DOHH2 (cell line): Measurements from ENCODE around the gene SRGAP3.

ENCODE experiments used
- H3F3A ChIP-seq: fragments of 200-600 bp; sonication (generic), shearing (Covaris generic); 2 replicates; pipeline ENCODE4 v1.6.0; 2016; ENCODE audit warnings: antibody characterized with exemption, mild to moderate bottlenecking; ENCODE audit not compliant: control insufficient read depth, insufficient read depth
- H3K27ac ChIP-seq: fragments of 200-600 bp; sonication (generic); 2 replicates; pipeline ENCODE4 v1.5.1; 2014; ENCODE audit warnings: low read depth, mild to moderate bottlenecking, low read length, moderate library complexity
- H3K27me3 ChIP-seq: fragments of 200-600 bp; sonication (generic); 2 replicates; pipeline ENCODE4 v1.6.1; 2014; ENCODE audit warnings: mild to moderate bottlenecking, low read length, mixed read lengths; ENCODE audit not compliant: control insufficient read depth
- H3K36me3 ChIP-seq: fragments of 200-600 bp; sonication (generic); 2 replicates; pipeline ENCODE4 v1.6.1; 2014; ENCODE audit warnings: mild to moderate bottlenecking, low read length, moderate library complexity, mixed read lengths; ENCODE audit not compliant: control insufficient read depth
- H3K4me1 ChIP-seq: fragments of 200-600 bp; sonication (generic); 2 replicates; pipeline ENCODE4 v1.6.1; 2014; ENCODE audit warnings: mild to moderate bottlenecking, low read length, mixed read lengths; ENCODE audit not compliant: control insufficient read depth
- H3K4me2 ChIP-seq: fragments of 200-600 bp; sonication (generic); 2 replicates; pipeline ENCODE4 v1.6.0; 2014; ENCODE audit warnings: mild to moderate bottlenecking, low read length, moderate library complexity
- H3K4me3 ChIP-seq: fragments of 200-600 bp; sonication (generic); 2 replicates; pipeline ENCODE4 v1.5.1; 2014; ENCODE audit warnings: mild to moderate bottlenecking, low read length, mixed read lengths
- H3K79me2 ChIP-seq: fragments of 200-600 bp; sonication (generic); 2 replicates; pipeline ENCODE4 v1.6.1; 2014; ENCODE audit warnings: mild to moderate bottlenecking, low read length, mixed read lengths; ENCODE audit not compliant: control insufficient read depth
- H3K9me2 ChIP-seq: fragments of 200-600 bp; sonication (generic); replicated peaks from 2 replicates; pipeline ENCODE4 v1.6.1; 2014; ENCODE audit warnings: mild to moderate bottlenecking, low read length, mixed read lengths; ENCODE audit not compliant: control insufficient read depth
- H3K9me3 ChIP-seq: fragments of 200-600 bp; sonication (generic); 2 replicates; pipeline ENCODE4 v1.6.1; 2014; ENCODE audit warnings: antibody characterized with exemption, low read length, mixed read lengths; ENCODE audit not compliant: control insufficient read depth, insufficient read depth
- H4K20me1 ChIP-seq: fragments of 200-600 bp; sonication (generic); 2 replicates; pipeline ENCODE4 v1.6.0; 2014; ENCODE audit warnings: low read depth, mild to moderate bottlenecking, antibody characterized with exemption, low read length, moderate library complexity; ENCODE audit not compliant: control insufficient read depth, insufficient read depth
- EZH2phosphoT487 ChIP-seq: fragments of 200-600 bp; sonication (generic); IDR thresholded peaks from 2 replicates; pipeline ENCODE4 v1.6.1; 2017; ENCODE audit warnings: borderline replicate concordance, mild to moderate bottlenecking, antibody characterized with exemption, low read length, moderate library complexity, mixed read lengths
- TF ChIP-seq, protein P1 (sequence below): fragments of 200-600 bp; sonication (generic); IDR thresholded peaks from one replicate; pipeline ENCODE4 v1.5.1; 2014; ENCODE audit warnings: antibody characterized with exemption, mild to moderate bottlenecking, low read depth, low read length; ENCODE audit not compliant: poor library complexity, severe bottlenecking

SRGAP3 gene

DNA sequence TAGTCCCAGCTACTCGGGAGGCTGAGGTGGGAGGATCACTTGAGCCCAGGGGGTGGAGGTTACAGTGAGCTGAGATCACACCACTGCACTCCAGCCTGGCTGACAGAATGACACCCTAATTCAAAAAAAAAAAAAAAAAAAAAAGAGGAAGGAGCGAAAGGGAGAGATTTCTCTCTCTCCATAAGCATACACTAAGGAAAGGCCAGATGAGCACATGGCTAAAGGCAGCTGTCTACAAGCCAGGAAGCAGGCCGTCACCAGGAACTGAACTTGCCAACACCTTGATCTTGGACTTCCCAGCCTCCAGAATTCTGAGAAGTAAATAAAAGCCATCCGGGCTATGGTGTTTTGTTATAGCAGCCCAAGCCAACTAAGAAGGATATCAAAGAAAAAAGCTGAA is 7.5 kb downstream of the SRGAP3 start:
- H3K27me3 ChIP-seq = peaks cover 10% of the 10 kb centered on the region; the same call in 1 of the 2 replicates
- H3K4me1 ChIP-seq = no peaks in the 10 kb centered on the region
- no peak for TF ChIP-seq EZH2phosphoT487
- TF ChIP-seq, protein P1, sequence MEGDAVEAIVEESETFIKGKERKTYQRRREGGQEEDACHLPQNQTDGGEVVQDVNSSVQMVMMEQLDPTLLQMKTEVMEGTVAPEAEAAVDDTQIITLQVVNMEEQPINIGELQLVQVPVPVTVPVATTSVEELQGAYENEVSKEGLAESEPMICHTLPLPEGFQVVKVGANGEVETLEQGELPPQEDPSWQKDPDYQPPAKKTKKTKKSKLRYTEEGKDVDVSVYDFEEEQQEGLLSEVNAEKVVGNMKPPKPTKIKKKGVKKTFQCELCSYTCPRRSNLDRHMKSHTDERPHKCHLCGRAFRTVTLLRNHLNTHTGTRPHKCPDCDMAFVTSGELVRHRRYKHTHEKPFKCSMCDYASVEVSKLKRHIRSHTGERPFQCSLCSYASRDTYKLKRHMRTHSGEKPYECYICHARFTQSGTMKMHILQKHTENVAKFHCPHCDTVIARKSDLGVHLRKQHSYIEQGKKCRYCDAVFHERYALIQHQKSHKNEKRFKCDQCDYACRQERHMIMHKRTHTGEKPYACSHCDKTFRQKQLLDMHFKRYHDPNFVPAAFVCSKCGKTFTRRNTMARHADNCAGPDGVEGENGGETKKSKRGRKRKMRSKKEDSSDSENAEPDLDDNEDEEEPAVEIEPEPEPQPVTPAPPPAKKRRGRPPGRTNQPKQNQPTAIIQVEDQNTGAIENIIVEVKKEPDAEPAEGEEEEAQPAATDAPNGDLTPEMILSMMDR = no peak
- no peaks in the 10 kb centered on the region for H3K36me3 ChIP-seq
- no peak overlapping the region for H3K27ac ChIP-seq
- H3K9me3 ChIP-seq = no peaks in the 10 kb centered on the region
- no peaks in the 10 kb centered on the region for H3F3A ChIP-seq
- H3K9me2 ChIP-seq = no peaks in the 10 kb centered on the region
- no peaks in the 10 kb centered on the region for H3K79me2 ChIP-seq
- no peaks in the 10 kb centered on the region for H4K20me1 ChIP-seq
- no peak overlapping the region for H3K4me3 ChIP-seq
- no peak overlapping the region for H3K4me2 ChIP-seq

DNA sequence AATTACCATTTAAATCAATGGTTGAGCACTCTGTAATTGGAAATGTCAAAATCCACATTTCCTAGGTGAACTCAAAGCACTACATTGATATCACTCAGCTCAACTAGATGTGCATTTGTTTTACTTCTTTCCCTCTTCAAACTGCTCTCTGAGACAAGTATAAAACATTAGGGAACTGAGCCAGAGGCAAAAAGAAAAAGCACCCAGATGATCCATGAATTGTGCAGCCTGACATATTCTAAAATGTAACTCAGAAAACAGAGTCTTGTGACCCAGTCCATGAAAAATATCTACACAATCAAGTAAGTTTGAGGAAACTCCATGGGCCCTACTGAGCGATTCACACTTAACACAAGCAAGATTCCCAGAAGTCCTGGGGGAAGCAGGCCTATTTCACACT is 9.8 kb downstream of the SRGAP3 start:
- H3K27me3 ChIP-seq = peaks cover 2% of the 10 kb centered on the region; the same call in 1 of the 2 replicates

DNA sequence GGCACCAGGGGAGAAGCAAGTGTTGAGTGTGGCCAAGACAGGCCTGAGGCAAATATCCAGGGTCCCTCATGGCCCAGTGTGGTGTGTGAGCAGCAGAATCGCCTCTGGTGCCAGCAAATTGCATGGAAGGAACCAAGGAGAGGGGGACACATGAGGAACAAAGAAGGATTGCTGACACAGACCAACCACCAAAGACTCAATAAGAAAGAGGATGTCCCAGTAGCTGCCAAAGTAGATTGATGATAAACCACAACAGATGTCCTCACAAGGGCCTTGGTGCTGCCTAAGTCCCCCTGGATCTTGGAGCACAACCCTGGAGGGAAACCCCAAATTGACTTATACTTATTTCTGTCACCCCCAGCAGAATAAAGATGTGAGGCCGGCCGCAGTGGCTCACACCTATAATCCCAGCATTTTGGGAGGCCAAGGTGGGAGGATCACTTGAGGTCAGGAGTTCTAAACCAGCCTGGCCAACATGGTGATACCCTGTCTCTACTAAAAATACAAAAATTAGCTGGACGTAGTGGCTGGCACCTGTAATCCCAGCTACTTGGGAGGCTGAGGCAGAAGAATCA is 10.6 kb downstream of the SRGAP3 start:
- Histone ChIP-seq H3K27me3 (peaks cover 2% of the 10 kb centered on the region; the same call in 1 of the 2 replicates), H3K9me2 (no peaks in the 10 kb centered on the region), H3K4me2 (no peak overlapping the region), H3K4me3 (no peak overlapping the region), H3K79me2 (no peaks in the 10 kb centered on the region), H3F3A (no peaks in the 10 kb centered on the region), H4K20me1 (no peaks in the 10 kb centered on the region), H3K9me3 (no peaks in the 10 kb centered on the region), H3K36me3 (no peaks in the 10 kb centered on the region), H3K4me1 (no peaks in the 10 kb centered on the region), H3K27ac (no peak overlapping the region)
- TF ChIP-seq, protein P1 = no peak
- TF ChIP-seq EZH2phosphoT487 = no peak

More for the DNA sequence above, 9.8 kb downstream of the SRGAP3 start:
- Histone ChIP-seq H3K36me3 (no peaks in the 10 kb centered on the region), H4K20me1 (no peaks in the 10 kb centered on the region), H3K79me2 (no peaks in the 10 kb centered on the region), H3K9me2 (no peaks in the 10 kb centered on the region), H3K4me1 (no peaks in the 10 kb centered on the region), H3K4me3 (no peak overlapping the region), H3K9me3 (no peaks in the 10 kb centered on the region), H3K4me2 (no peak overlapping the region), H3K27ac (no peak overlapping the region), H3F3A (no peaks in the 10 kb centered on the region)
- no peak for TF ChIP-seq EZH2phosphoT487
- TF ChIP-seq, protein P1 = no peak
